Activated CD4-positive, alpha-beta T cell treated with anti-CD3 and anti-CD28 coated beads for 36 hours (primary cell): Measurements from ENCODE around the gene CRHR1. TPM values are rescaled to one million over a fixed set of nuclear protein-coding genes. Genes with fewer than 3 reads are reported as not detected.
A peak's percentile ranks its signal among the peaks of the same experiment; 100 is the strongest.

ENCODE experiments used
- ATAC-seq: fragments of 200-7000 bp; cut with Tn5 transposase; one replicate; pipeline ENCODE4 v1.10.0; 2021; ENCODE audit warnings: mild to moderate bottlenecking, moderate library complexity
- CTCF ChIA-PET: fragments of 350-600 bp; sonication (Branson Sonifier 250); formaldehyde crosslinking; loops from one replicate; lab custom pipeline; 2021; ENCODE audit warnings: antibody characterized with exemption; lab: Charles Lee
- POLR2A ChIA-PET: fragments of 350-600 bp; sonication (Branson Sonifier 250); formaldehyde crosslinking; loops from one replicate; lab custom pipeline; 2021; ENCODE audit warnings: antibody characterized with exemption, inconsistent platforms; lab: Charles Lee
- DNase-seq: peaks from one replicate; pipeline ENCODE4 v3.0.0-alpha.2; 2020
- H3K27ac Mint-ChIP-seq: one replicate; pipeline ENCODE4 v1.8.0; 2021; ENCODE audit warnings: mixed read lengths
- H3K27me3 Mint-ChIP-seq: one replicate; pipeline ENCODE4 v1.8.0; 2021; ENCODE audit warnings: mixed read lengths
- H3K36me3 Mint-ChIP-seq: one replicate; pipeline ENCODE4 v1.8.0; 2021; ENCODE audit warnings: low read depth, mixed read lengths
- H3K4me1 Mint-ChIP-seq: one replicate; pipeline ENCODE4 v1.8.0; 2021; ENCODE audit warnings: mixed read lengths
- H3K4me3 Mint-ChIP-seq: one replicate; pipeline ENCODE4 v1.8.0; 2021; ENCODE audit warnings: mild to moderate bottlenecking, moderate library complexity, mixed read lengths
- H3K9me3 Mint-ChIP-seq: one replicate; pipeline ENCODE4 v1.8.0; 2021; ENCODE audit warnings: low read depth, mixed read lengths
- intact Hi-C, 2 experiments: fragments of 100-400 bp; cut with DNase I in 1 of 2; cut with micrococcal nuclease in 1 of 2; formaldehyde crosslinking; loops; one replicate each; pipeline versions ENCODE4 v1.14.2 to v1.15.1; 2022 to 2024; cut with DNase I, micrococcal nuclease
- total RNA-seq, 2 experiments: library from RNA; stranded (reverse); gene quantifications; one replicate each; pipeline ENCODE4 v1.2.3, GENCODE V29; 2021

The CRHR1 gene
- total RNA-seq, 2 experiments from 2014 or later, result not detected

- ATAC-seq (no peak), DNase-seq (no peak)
- intact Hi-C loops, result no loop called here
- CTCF ChIA-PET, result no interaction called here
- H3K36me3 Mint-ChIP-seq, result no peaks in the 10 kb centered on the region
- peaks cover 4% of the 10 kb centered on the region for H3K27me3 Mint-ChIP-seq
- H3K4me1 Mint-ChIP-seq, result peaks cover 4% of the 10 kb centered on the region
- no peak overlapping the region for H3K27ac Mint-ChIP-seq
- POLR2A ChIA-PET, result no interaction called here
- no peaks in the 10 kb centered on the region for H3K9me3 Mint-ChIP-seq
- no peak overlapping the region for H3K4me3 Mint-ChIP-seq
Measured at GRCh38 chr17:45848405-45848804, 64.3 kb downstream of the CRHR1 start.

GRCh38 chr17:45848868-45849535 is 64.9 kb downstream of the CRHR1 start:
- no peaks in the 10 kb centered on the region for H3K36me3 Mint-ChIP-seq
- H3K27ac Mint-ChIP-seq, result no peak overlapping the region
- DNase-seq (no peak), ATAC-seq (no peak)
- CTCF ChIA-PET, result interaction anchor here (1.0 kb wide), 1 partner anchor 28 kb away, joined by 4 read pairs; no protein-coding TSS in a partner anchor
- no peak overlapping the region for H3K4me3 Mint-ChIP-seq
- intact Hi-C loops, result no loop called here
- peaks cover 4% of the 10 kb centered on the region for H3K27me3 Mint-ChIP-seq
- peaks cover 4% of the 10 kb centered on the region for H3K4me1 Mint-ChIP-seq
- POLR2A ChIA-PET, result no interaction called here
- no peaks in the 10 kb centered on the region for H3K9me3 Mint-ChIP-seq

- DNase-seq (no peak), ATAC-seq (no peak)
- Mint-ChIP-seq H3K36me3 (no peaks in the 10 kb centered on the region), H3K4me3 (no peak overlapping the region), H3K27ac (no peak overlapping the region), H3K27me3 (peaks cover 4% of the 10 kb centered on the region), H3K4me1 (peaks cover 4% of the 10 kb centered on the region), H3K9me3 (no peaks in the 10 kb centered on the region)
- ChIA-PET POLR2A (interaction anchor here (0.6 to 0.7 kb wide), 2 partner anchors 30 to 260 kb away, joined by 3 read pairs; no protein-coding TSS in a partner anchor), CTCF (interaction anchor here (1.0 kb wide), 1 partner anchor 28 kb away, joined by 4 read pairs; no protein-coding TSS in a partner anchor)
- intact Hi-C loops, result no loop called here
Measured at GRCh38 chr17:45849536-45849990, 65.4 kb downstream of the CRHR1 start.

GRCh38 chr17:45850011-45850410 is 65.9 kb downstream of the CRHR1 start:
- ATAC-seq (no peak), DNase-seq (no peak)
- intact Hi-C loops, result no loop called here
- H3K36me3 Mint-ChIP-seq, result no peaks in the 10 kb centered on the region
- H3K27ac Mint-ChIP-seq, result no peak overlapping the region
- H3K27me3 Mint-ChIP-seq, result peaks cover 5% of the 10 kb centered on the region
- ChIA-PET POLR2A (interaction anchor here (0.6 to 0.7 kb wide), 2 partner anchors 30 to 260 kb away, joined by 3 read pairs; no protein-coding TSS in a partner anchor), CTCF (interaction anchor here (1.0 kb wide), 1 partner anchor 27 kb away, joined by 4 read pairs; no protein-coding TSS in a partner anchor)
- no peak overlapping the region for H3K4me3 Mint-ChIP-seq
- peaks cover 4% of the 10 kb centered on the region for H3K4me1 Mint-ChIP-seq
- no peaks in the 10 kb centered on the region for H3K9me3 Mint-ChIP-seq

GRCh38 chr17:45850468-45850867 is 66.3 kb downstream of the CRHR1 start:
- H3K4me1 Mint-ChIP-seq, result peaks cover 4% of the 10 kb centered on the region
- intact Hi-C loops, result no loop called here
- ATAC-seq (no peak), DNase-seq (no peak)
- POLR2A ChIA-PET, result interaction anchor here (0.6 kb wide), 1 partner anchor 259 kb away, joined by 3 read pairs; no protein-coding TSS in a partner anchor
- H3K27ac Mint-ChIP-seq, result no peak overlapping the region
- no peak overlapping the region for H3K4me3 Mint-ChIP-seq
- peaks cover 9% of the 10 kb centered on the region for H3K27me3 Mint-ChIP-seq
- no peaks in the 10 kb centered on the region for H3K9me3 Mint-ChIP-seq
- CTCF ChIA-PET, result no interaction called here
- no peaks in the 10 kb centered on the region for H3K36me3 Mint-ChIP-seq

- no peaks in the 10 kb centered on the region for H3K36me3 Mint-ChIP-seq
Measured at GRCh38 chr17:45851022-45851421, 66.9 kb downstream of the CRHR1 start.

GRCh38 chr17:45851464-45851863 is 67.3 kb downstream of the CRHR1 start:
- Mint-ChIP-seq H3K4me1 (peaks cover 4% of the 10 kb centered on the region), H3K9me3 (no peaks in the 10 kb centered on the region)
- CTCF ChIA-PET, result interaction anchor here (0.5 to 2.0 kb wide), 14 partner anchors 10 to 348 kb away, joined by 3 to 15 read pairs (median 4); no protein-coding TSS in a partner anchor

More at GRCh38 chr17:45851022-45851421, 66.9 kb downstream of the CRHR1 start:
- Mint-ChIP-seq H3K27ac (no peak overlapping the region), H3K9me3 (no peaks in the 10 kb centered on the region), H3K4me3 (no peak overlapping the region), H3K27me3 (peaks cover 12% of the 10 kb centered on the region), H3K4me1 (peaks cover 4% of the 10 kb centered on the region)
- intact Hi-C loops, result no loop called here
- DNase-seq, result no peak
- ChIA-PET CTCF (interaction anchor here (0.6 to 2.0 kb wide), 10 partner anchors 10 to 215 kb away, joined by 3 to 15 read pairs (median 4); no protein-coding TSS in a partner anchor), POLR2A (no interaction called here)
- no peak for ATAC-seq

GRCh38 chr17:45851873-45852272 is 67.8 kb downstream of the CRHR1 start:
- no peak for ATAC-seq
- no peaks in the 10 kb centered on the region for H3K9me3 Mint-ChIP-seq
- no peak overlapping the region for H3K4me3 Mint-ChIP-seq
- peaks cover 4% of the 10 kb centered on the region for H3K4me1 Mint-ChIP-seq
- CTCF ChIA-PET, result interaction anchor here (0.5 to 2.0 kb wide), 24 partner anchors 9 to 348 kb away, joined by 3 to 15 read pairs (median 3); no protein-coding TSS in a partner anchor
- no peak for DNase-seq
- intact Hi-C loops, result loop anchor here in 1 of 2 experiments (1.0 to 2.0 kb wide), 2 partner anchors 67 to 212 kb away; partner anchors contain the start of gene CRHR1
- no peak overlapping the region for H3K27ac Mint-ChIP-seq
- POLR2A ChIA-PET, result no interaction called here
- peaks cover 12% of the 10 kb centered on the region for H3K27me3 Mint-ChIP-seq
- H3K36me3 Mint-ChIP-seq, result no peaks in the 10 kb centered on the region

More at GRCh38 chr17:45851464-45851863, 67.3 kb downstream of the CRHR1 start:
- ATAC-seq (no peak), DNase-seq (no peak)
- Mint-ChIP-seq H3K27me3 (peaks cover 12% of the 10 kb centered on the region), H3K4me3 (no peak overlapping the region), H3K36me3 (no peaks in the 10 kb centered on the region), H3K27ac (no peak overlapping the region)
- intact Hi-C loops, result no loop called here
- POLR2A ChIA-PET, result no interaction called here

GRCh38 chr17:45852535-45853297 is 68.6 kb downstream of the CRHR1 start:
- Mint-ChIP-seq H3K9me3 (no peaks in the 10 kb centered on the region), H3K27me3 (peaks cover 12% of the 10 kb centered on the region), H3K36me3 (no peaks in the 10 kb centered on the region), H3K27ac (no peak overlapping the region), H3K4me3 (no peak overlapping the region), H3K4me1 (peaks cover 4% of the 10 kb centered on the region)
- ChIA-PET CTCF (interaction anchor here (0.6 to 2.0 kb wide), 20 partner anchors 9 to 218 kb away, joined by 3 to 15 read pairs (median 4); no protein-coding TSS in a partner anchor), POLR2A (no interaction called here)
- intact Hi-C loops, result loop anchor here in 1 of 2 experiments (1.0 to 2.0 kb wide), 2 partner anchors 68 to 212 kb away; partner anchors contain the start of gene CRHR1
- ATAC-seq (peak; percentile 44), DNase-seq (peak; percentile 78)

- peaks cover 19% of the 10 kb centered on the region for H3K27me3 Mint-ChIP-seq
- ChIA-PET CTCF (no interaction called here), POLR2A (no interaction called here)
- no peaks in the 10 kb centered on the region for H3K9me3 Mint-ChIP-seq
- ATAC-seq, result no peak
- no peak overlapping the region for H3K27ac Mint-ChIP-seq
- no peak overlapping the region for H3K4me3 Mint-ChIP-seq
- DNase-seq, result no peak
- no peaks in the 10 kb centered on the region for H3K36me3 Mint-ChIP-seq
- intact Hi-C loops, result no loop called here
- peaks cover 4% of the 10 kb centered on the region for H3K4me1 Mint-ChIP-seq
Measured at GRCh38 chr17:45854209-45854608, 70.1 kb downstream of the CRHR1 start.
